Measurements from ENCODE around the gene HOOK2.
"Not testable (repeated sequence)": the region's sequence is repeated elsewhere in the genome, so short reads cannot be mapped to it uniquely, and the experiment has no call there.

The HOOK2 gene

GRCh38 chr19:12774588-12775555 lies at the start of gene HOOK2:
HOOK2 (minus strand) TSS chr19:12775552; CDS start chr19:12775449, 103 bp downstream.
- DNase-seq (ENCODE audit: low read depth) = no peak

- no peak for DNase-seq (ENCODE audit: low read depth)
These were observed 46.4 kb upstream of the HOOK2 start for GRCh38 chr19:12821761-12822160.

GRCh38 chr19:12817810-12818209 lies 42.5 kb upstream of the HOOK2 start:
- not testable (repeated sequence) for DNase-seq (ENCODE audit: low read depth)

GRCh38 chr19:12817188-12817587 lies 41.8 kb upstream of the HOOK2 start:
- not testable (repeated sequence) for DNase-seq (ENCODE audit: low read depth)

- no peak for DNase-seq (ENCODE audit: low read depth)
These were observed 39.7 kb upstream of the HOOK2 start for GRCh38 chr19:12815088-12815487.

- no peak for DNase-seq (ENCODE audit: low read depth)
These were observed 31.1 kb upstream of the HOOK2 start, which contains the start of gene RNASEH2A for GRCh38 chr19:12806242-12807081. RNASEH2A (plus strand) TSS chr19:12806584; CDS start chr19:12806674, 90 bp downstream.

GRCh38 chr19:12804051-12804450 lies 28.7 kb upstream of the HOOK2 start:
- no peak for DNase-seq (ENCODE audit: low read depth)

- DNase-seq (ENCODE audit: low read depth) = no peak
These were observed 27.1 kb upstream of the HOOK2 start for GRCh38 chr19:12802267-12803106.

GRCh38 chr19:12801466-12802266 lies 26.3 kb upstream of the HOOK2 start, which contains the start of the genes PRDX2 and THSD8:
PRDX2 (minus strand) TSS chr19:12801800; CDS start chr19:12801261, 539 bp downstream.
THSD8 (plus strand) TSS chr19:12802069; CDS start chr19:12802072, 3 bp downstream.
- no peak for DNase-seq (ENCODE audit: low read depth)

GRCh38 chr19:12800923-12801465 lies 25.6 kb upstream of the HOOK2 start:
- DNase-seq (ENCODE audit: low read depth) = no peak

- DNase-seq (ENCODE audit: low read depth) = no peak
These were observed 25.1 kb upstream of the HOOK2 start for GRCh38 chr19:12800466-12800770.

GRCh38 chr19:12799742-12800465 lies 24.6 kb upstream of the HOOK2 start:
- DNase-seq (ENCODE audit: low read depth) = no peak

GRCh38 chr19:12797607-12798006 lies 22.3 kb upstream of the HOOK2 start:
- DNase-seq (ENCODE audit: low read depth) = not testable (repeated sequence)

GRCh38 chr19:12797141-12797587 lies 21.8 kb upstream of the HOOK2 start:
- DNase-seq (ENCODE audit: low read depth) = no peak

- no peak for DNase-seq (ENCODE audit: low read depth)
These were observed 21.1 kb upstream of the HOOK2 start for GRCh38 chr19:12796146-12797071.

- no peak for DNase-seq (ENCODE audit: low read depth)
These were observed 19.6 kb upstream of the HOOK2 start for GRCh38 chr19:12794971-12795381.

GRCh38 chr19:12794196-12794941 lies 19.0 kb upstream of the HOOK2 start:
- DNase-seq (ENCODE audit: low read depth) = no peak

All from HS-5 (cell line).